Keratinocyte (primary cell): ENCODE data around the gene FAM83G.
"Not testable (repeated sequence)": the region's sequence is repeated elsewhere in the genome, so short reads cannot be mapped to it uniquely, and the experiment has no call there.

Experiments used
- CTCF ChIP-seq, 3 experiments: IDR thresholded peaks in 1 of 3; conservative IDR thresholded peaks in 1 of 3; optimal IDR thresholded peaks in 1 of 3; 2 replicates in 2 of 3; 3 replicates in 1 of 3; pipeline versions ENCODE3 to v1.5.1; 2011; ENCODE audit warnings: low read length in 3 of 3, mild to moderate bottlenecking in 3 of 3, moderate library complexity in 2 of 3, control low read depth in 1 of 3, inconsistent platforms in 1 of 3; ENCODE audit not compliant: insufficient read depth in 2 of 3; ENCODE audit errors: extremely low read depth in 1 of 3
- EZH2 ChIP-seq: IDR thresholded peaks from one replicate; pipeline ENCODE4 v1.6.1; 2012; ENCODE audit warnings: inconsistent platforms, mild to moderate bottlenecking, low read length, moderate library complexity

DNA sequence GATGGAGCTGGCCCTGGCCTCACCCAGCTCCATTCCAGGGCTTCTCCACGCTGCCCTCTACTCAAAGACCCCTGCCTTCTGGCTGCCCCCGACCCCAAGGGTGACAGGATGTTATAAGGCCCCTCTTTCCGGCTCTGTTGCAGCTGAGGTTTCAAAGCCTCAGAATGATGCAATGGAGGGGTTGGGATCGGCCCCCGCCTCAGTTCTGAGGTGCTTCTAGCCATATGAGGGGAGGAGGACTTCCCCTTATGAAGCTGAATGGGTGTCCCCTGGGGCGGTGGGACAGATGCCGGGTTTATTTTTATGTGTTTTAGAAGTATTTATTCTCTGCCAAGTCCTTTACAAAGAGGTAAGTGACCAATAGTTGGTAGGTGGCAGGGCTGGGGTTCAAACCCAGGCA, 44.3 kb upstream of the FAM83G start:
- not testable (repeated sequence) for TF ChIP-seq CTCF (optimal IDR thresholded peaks at IDR 0.05 in 1 of 3, IDR thresholded peaks at IDR 0.05 in 1 of 3, conservative IDR thresholded peaks at IDR 0.05 in 1 of 3; ENCODE audit: extremely low read depth in 1 of 3, insufficient read depth in 2 of 3, low read length in 3 of 3); EZH2
